Measurements from ENCODE around the gene GOSR2. TPM values are rescaled to one million over a fixed set of nuclear protein-coding genes. Genes with fewer than 3 reads are reported as not detected.

Gene GOSR2
- total and polyA plus RNA-seq, 9 of the 15 experiments (the other 6 are each of a cell fraction or from before 2014, with no cell fraction given), result 32.7 to 96.3 (median 48.9) TPM

GRCh38 chr17:46917041-46917440, 5.9 kb upstream of the GOSR2 start (continued):
- TF ChIP-seq RERE (CRISPR knock-in tag; IDR thresholded peaks at IDR 0.05; ENCODE audit: borderline replicate concordance), result no peak

- no peak overlapping the region for H3K4me3 ChIP-seq
- no peak for FAIRE-seq
- no peaks in the 10 kb centered on the region for H3K9me1 ChIP-seq (ENCODE audit: control insufficient read depth, insufficient read depth, low read length)
- peaks cover 10 to 12% of the 10 kb centered on the region in 2 experiments; a peak in 3 of 5 replicates for H3K27me3 ChIP-seq (ENCODE audit: control insufficient read depth in 2 of 2, insufficient read depth in 2 of 2, low read length in 2 of 2)
- no peaks in the 10 kb centered on the region for H3K36me3 ChIP-seq (ENCODE audit: control insufficient read depth, insufficient read depth, low read length)
- H3K27ac ChIP-seq (ENCODE audit: extremely low read depth, low read depth, low read length), result no peak overlapping the region
- no TSS peak for BruUV-seq (replicated peaks)
- peaks cover 1% of the 10 kb centered on the region; the same call in 1 of the 3 replicates for H3K79me2 ChIP-seq (ENCODE audit: control insufficient read depth, insufficient read depth, low read length)
- POLR2A ChIA-PET, result interaction anchor here (0.7 kb wide), 1 partner anchor 26 kb away, joined by 3 read pairs; no protein-coding TSS in a partner anchor
- DNase-seq (ENCODE audit: extremely low read depth in 1 of 4, low spot score in 3 of 4), result no peak
- H3K4me2 ChIP-seq (ENCODE audit: insufficient read depth, low read length), result no peak overlapping the region
- H4K20me1 ChIP-seq (replicated peaks; ENCODE audit: control insufficient read depth, insufficient read depth, low read length), result no peaks in the 10 kb centered on the region
- H2AFZ ChIP-seq (ENCODE audit: low read depth, low read length), result no peak overlapping the region
- no peaks in the 10 kb centered on the region; a peak in 1 of 5 replicates for H3K4me1 ChIP-seq (replicated peaks in 1 of 2; ENCODE audit: control insufficient read depth in 2 of 2, insufficient read depth in 2 of 2, low read length in 2 of 2)
- ATAC-seq, result no peak
- in situ Hi-C loops (cut with MboI), result no loop called here
- intact Hi-C loops (cut with micrococcal nuclease), result no loop called here
- H3K9ac ChIP-seq (ENCODE audit: insufficient read depth in 1 of 2, low read depth in 2 of 2, low read length in 2 of 2), result no peak overlapping the region
- H3K9me3 ChIP-seq (replicated peaks; ENCODE audit: control insufficient read depth, insufficient read depth, low read depth, low read length), result no peaks in the 10 kb centered on the region
- CTCF ChIA-PET (ENCODE audit: low intra/inter-chr PET ratio), result no interaction called here
- WGBS (ENCODE audit: insufficient coverage, low coverage, missing lambda C conversion rate), result 15% methylated on average over 4 of the region's 4 CpGs
- TF ChIP-seq HDAC1 (IDR thresholded peaks at IDR 0.05) (no peak), ZNF695 (CRISPR knock-in tag; IDR thresholded peaks at IDR 0.05) (no peak), ZNF445 (CRISPR knock-in tag; IDR thresholded peaks at IDR 0.05; ENCODE audit: low read depth) (no peak), GABPB2 (CRISPR knock-in tag; conservative IDR thresholded peaks at IDR 0.05) (no peak), HNRNPL (IDR thresholded peaks at IDR 0.05; ENCODE audit: low read depth, low read length) (no peak), IRF2 (CRISPR knock-in tag; IDR thresholded peaks at IDR 0.05) (no peak), MXD1 (CRISPR knock-in tag; IDR thresholded peaks at IDR 0.05; ENCODE audit: borderline replicate concordance, poor library complexity, severe bottlenecking) (no peak), TOE1 (IDR thresholded peaks at IDR 0.05; ENCODE audit: borderline replicate concordance) (no peak), TOE1 (CRISPR knock-in tag; IDR thresholded peaks at IDR 0.05; ENCODE audit: borderline replicate concordance, low read depth) (no peak), SLC30A9 (CRISPR knock-in tag; IDR thresholded peaks at IDR 0.05) (no peak), RBM34 (IDR thresholded peaks at IDR 0.05; ENCODE audit: borderline replicate concordance, insufficient read depth, low read length) (no peak)
These were observed 5.4 kb upstream of the GOSR2 start for GRCh38 chr17:46917516-46917915.
